Islet of Langerhans (tissue), 1 donor: ENCODE measurements around the gene MARVELD3.
A peak's percentile ranks its signal among the peaks of the same experiment; 100 is the strongest.

Experiments
- FAIRE-seq: peaks from one replicate; lab custom pipeline; 2011; peaks lifted over from hg19 to GRCh38; lab: Jason Lieb, UNC

Gene MARVELD3

DNA sequence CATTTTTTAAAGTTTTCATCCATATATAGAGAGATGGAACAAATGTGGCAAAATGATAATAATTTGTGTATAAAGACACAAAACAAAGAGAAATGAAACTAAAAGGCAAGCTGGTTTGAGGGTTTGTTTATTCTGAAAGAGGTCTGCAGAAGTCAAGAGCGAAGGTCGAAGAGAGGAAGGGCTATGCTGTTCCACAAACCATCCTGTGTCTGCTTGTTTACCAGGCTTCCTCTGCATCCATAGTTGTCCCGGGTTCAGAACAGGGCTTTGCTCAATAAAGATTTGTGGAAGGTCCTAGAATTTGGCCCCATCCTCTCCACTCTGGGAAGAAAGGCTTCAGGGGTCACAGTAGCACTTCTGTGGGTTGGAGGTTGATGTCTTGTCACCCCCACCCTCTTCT, 2.4 kb upstream of the MARVELD3 start:
- FAIRE-seq = no peak

DNA sequence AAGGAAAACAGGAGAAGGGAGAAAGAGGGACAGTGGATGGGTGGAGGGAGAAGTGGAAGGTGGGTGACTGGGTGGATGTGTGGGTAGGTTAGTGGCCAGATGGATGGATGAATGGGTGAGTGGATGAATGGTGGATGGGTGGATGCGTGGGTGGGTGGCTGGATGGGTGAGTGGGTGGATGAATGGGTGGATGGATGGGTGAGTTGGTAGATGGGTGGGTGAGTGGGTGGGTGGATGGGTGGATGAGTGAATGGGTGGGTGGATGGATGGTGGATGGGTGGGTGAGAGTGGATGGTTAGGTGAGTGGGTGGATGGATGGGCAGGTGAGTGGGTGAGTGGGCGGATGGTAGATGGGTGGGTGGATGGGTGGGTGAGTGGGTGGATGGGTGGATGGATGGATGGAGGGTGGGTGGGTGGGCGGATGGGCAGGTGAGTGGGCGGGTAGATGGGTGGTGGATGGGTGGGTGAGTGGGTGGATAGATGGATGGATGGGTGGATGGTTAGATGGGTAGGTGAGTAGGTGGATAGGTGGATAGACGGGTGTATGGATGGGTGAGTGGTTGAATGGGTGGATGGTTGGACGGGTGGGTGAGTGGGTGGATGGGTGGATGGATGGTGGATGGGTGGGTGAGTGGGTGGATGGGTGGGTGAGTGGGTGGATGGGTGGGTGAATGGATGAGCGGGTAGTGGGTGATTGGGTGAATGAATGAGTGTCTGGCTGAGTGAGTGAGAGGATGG, 702 bp upstream of the MARVELD3 start:
- no peak for FAIRE-seq

DNA sequence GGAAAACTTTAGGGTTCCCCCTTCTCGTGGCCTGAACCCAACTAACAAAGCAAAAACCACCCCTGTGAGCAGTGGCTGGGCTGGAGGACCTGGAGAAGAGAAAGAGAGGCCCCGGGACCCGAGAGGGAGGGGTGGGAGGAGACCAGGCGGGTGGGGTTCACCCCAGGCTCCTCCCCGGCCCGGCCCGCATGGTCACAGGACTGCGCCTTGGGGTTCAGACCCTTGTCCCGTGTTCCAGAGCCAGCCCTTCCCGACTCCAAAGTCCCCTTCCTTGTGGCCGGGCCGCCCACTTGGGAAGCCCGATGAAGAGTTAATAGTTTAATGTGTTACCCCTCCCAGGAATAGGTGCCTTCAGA, 852 bp downstream of the MARVELD3 start:
- no peak for FAIRE-seq

DNA sequence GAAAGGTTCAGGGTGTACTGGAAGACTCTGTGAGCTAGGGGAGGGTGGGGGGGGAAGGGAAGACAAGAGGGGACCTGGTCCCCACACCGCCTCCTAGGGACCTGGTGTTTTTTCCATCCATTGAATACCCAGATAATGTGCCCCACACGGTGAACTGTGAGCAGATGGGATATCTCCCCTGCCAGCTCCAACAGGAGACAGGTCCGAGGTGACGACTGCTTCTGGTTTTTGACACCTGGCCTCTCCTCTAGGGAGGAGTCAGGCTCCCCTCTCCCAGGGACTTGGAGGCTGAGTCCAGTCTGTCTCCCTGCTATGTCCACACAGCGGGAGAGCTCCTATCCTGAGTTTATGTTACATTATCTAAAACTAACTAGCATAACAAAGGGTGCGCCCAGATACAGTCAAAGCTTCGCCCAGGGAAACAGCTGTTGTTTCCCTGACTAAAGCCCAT, 1.8 kb downstream of the MARVELD3 start:
- FAIRE-seq = no peak

DNA sequence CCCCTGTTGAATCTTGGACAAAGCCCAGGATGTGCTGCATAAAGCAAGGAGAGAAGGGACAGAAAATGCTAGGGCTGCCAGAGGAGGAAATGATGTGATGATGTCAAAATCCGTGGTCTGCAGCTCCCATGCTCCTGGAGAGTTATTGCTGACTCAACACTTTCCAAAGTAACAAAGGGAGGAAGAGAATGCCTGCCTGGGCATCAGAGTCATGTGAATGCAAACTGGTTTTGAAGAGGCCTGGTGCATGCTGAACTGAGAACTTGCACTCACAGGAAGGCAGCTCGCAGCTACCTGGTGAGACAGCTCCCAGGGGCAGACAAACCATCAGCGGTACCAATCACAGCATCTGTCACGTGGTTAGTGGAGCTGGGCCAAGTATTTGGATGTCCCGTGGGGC, 2.8 kb downstream of the MARVELD3 start:
- no peak for FAIRE-seq

DNA sequence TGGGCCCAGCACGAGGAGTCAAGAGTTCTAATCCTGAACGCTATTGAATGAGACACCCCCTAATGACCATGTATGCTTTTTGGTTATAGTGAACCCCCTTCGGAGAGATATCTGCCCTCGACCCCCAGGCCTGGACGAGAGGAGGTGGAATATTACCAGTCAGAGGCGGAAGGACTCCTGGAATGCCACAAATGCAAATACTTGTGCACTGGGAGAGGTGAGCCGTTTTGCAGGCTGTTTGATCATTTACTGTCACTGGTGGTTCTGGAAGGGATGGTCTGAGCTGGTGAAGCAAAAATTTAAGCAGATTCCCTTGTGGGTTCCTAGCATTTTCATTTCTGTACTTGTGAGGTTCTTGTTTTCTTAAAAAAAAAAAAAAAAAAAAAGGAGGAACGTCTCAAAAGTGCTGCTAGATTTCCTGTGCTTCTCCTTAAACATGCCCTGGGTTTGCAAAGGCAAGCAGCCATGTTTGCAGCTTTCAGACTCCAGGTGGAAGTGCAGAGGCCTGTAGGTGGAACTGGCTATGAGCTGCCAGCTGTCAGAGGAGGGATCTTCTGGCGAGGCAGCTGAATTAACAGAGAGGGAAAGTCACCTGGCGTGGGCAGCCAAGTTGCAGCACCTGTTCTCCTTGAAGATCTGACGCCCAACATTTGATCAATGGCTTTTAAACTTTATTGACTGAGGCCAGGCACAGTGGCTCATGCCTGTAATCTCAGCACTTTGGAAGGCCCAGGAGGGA, 3.5 kb downstream of the MARVELD3 start:
- no peak for FAIRE-seq

DNA sequence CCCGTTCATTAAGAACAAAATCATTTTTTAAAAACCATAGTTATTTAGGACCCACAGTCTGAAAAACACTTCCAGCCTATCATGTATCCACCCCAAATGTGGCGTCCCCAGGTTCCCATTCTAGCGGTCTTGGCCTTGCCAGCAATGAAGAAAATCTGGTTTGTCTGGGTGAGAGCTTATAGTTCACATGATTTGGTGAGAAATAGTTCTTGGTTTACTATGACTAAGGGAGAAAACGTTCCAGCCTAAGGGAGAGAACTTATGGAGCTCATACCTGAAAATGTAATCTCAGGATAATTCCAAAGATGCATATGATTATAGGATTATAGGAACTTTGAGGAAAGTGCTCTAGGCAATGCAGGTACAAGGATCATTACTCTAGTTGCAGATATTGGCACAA, 4.8 kb downstream of the MARVELD3 start:
- FAIRE-seq = no peak

DNA sequence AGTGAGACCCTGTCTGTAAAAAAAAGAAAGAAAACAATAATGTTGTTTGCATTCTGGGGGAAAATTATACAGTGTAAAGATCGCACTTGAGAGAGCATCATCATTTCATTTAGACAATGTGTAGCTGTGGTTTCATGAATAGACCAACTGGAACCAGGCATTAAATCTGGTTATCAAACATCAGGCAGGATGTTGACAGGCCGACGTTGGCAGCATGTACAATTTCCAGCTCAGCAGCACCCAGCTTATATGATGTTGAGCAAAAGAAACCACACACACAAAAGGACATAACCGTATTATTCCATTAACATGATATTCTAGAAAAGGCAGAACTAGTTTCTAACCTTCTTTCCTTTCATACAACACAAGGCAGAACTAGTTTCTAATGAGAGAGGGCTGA, 5.8 kb downstream of the MARVELD3 start:
- no peak for FAIRE-seq

DNA sequence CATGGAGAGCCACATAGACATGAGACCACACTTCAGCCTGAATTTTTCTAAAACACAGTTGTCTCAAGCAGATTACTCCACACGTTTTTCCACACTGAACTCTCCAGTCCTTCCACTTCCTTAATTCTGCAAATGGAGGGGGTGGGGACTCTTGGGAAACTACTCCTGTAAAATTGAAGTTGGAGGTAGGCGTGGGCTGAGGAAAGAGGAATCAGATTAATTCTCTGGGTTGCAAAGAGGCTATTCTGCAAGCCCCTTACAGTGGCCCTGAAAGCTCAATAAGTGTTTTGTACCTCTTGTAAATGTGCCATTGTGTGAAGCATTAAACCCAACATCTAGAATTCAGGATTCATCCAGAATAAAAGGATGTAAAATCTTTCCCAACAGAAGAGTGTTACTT, 9.6 kb downstream of the MARVELD3 start:
- no peak for FAIRE-seq

DNA sequence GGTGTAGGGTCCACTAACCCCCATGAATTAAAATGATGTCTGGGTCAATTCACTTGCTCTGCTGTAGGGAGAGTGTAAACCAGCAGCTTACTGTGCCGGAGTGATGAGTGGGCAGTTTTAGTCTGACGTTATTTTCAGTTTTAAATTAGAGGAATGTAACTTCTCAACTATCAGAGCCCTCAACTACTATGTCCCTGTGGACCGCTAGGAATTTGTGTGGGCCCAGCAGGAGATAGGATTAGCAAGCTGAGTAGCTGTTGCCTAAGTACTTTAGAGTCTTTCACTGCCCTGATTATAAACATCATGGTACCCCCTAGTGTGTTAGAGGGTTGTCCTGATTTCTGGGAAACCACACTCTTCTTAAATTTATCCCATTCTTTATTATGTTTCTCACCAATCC, 11.4 kb downstream of the MARVELD3 start:
- FAIRE-seq = no peak

DNA sequence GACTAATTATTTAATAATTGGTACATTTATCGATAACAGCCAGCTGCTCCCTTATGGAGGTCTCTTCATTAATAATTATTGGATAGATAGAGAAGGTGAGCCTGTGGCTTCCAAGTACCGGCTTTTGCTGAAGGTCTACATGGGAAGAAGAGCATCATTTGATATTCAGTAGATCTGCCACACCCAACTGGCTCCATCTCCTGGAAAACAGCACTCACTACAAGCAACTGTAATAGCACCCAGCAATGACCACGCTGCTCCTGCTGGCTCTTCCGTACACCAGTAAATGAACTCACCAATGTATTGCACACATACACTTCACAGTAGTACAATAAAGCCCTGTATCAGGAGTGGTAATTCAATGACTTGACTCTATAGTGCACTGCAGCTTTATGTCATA, 19.5 kb downstream of the MARVELD3 start:
- FAIRE-seq = no peak

DNA sequence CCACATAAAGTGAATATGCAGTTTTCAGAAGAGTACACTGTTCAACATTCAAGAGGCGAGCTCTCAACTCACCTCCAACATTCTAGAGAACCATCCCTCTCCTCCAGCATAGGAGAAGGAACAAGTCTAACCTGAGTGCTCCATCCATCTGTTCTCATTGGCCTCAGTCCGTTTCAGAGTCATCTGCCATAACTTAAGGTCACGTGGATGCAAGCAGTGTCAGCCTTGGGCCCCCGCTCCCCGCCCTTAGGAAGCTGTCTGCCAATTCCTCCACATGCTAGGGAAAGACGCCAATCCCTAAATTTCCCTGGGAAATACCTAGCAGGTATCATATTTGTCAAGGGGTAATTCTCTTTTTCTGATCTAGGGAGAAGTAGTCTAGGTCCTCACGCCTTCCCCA, 21.4 kb downstream of the MARVELD3 start:
- FAIRE-seq = no peak

DNA sequence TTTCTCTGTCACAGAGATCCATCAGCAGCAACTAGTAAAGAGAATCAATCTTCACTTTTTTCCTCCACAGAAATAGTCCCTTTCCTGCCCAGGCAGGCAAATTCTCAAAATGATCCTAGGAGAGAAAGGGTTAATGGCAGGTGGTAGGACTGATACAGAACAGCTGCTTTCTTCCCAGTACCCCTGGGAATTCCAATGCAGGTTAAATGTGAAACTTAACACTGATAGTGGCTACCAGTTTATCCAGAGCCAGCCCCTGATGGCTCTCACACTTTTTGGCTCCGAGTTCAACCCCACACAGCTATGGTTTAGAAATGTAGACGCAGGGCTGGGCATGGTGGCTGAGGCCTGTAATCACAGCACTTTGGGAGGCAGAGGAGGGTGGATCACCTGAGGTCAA, 22.2 kb downstream of the MARVELD3 start:
- FAIRE-seq = no peak

DNA sequence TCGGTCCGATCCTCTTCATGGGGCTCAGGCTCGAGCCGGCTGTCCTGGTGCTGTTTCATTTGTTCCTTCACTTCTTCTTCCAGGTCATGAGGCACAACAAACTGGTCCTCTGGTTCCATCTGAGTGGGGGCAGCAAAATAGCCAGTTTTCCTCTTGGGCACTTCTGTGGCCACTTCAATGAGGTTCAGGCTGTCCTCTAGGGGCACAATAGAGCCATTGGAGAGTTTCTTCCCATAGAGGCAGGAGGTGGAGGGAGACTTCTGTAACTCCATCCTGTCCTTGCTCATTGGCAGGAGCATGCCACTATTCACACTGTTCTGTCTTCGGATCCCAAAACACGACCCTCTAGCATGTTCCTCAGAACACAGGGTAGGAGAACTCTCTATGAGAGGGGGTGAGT, 22.9 kb downstream of the MARVELD3 start:
- no peak for FAIRE-seq

DNA sequence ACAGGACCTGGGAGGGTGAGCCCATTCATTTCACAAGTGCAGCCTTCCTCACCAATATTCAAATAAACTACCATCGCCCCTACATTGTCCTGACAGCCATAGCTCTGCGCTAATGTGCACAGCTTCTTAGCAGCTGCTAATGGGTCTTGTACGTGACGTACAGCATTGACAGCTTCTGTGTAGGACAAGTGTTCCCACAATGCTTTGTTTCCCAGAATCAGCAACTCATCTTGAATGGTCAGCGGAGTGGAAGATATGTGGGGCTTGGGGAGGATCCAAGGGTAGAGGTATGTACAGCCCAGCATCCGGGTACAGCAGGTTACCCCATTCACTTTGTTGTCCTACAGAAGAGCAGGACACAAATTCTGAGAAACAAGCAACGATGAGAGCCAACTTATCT, 23.7 kb downstream of the MARVELD3 start:
- peak; percentile 43 for FAIRE-seq

DNA sequence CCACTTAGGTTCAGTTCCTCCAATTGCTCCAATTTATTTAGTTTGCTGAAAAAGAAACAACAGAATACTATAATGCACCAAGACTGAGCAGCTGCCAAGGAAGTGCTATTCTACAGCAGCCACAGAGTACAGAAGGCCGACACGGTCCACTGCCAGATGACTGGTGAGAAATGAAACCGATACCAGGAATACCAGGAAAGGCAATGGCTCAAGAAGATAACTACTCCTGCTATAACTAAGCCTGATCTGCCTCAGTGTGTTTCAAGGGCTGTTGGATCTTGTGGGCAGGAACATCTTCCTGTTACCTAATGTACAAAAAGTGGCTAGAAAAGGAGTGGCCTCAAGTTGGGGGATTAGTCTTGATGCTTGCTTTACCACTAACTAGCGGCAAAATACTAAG, 32.8 kb downstream of the MARVELD3 start:
- no peak for FAIRE-seq

DNA sequence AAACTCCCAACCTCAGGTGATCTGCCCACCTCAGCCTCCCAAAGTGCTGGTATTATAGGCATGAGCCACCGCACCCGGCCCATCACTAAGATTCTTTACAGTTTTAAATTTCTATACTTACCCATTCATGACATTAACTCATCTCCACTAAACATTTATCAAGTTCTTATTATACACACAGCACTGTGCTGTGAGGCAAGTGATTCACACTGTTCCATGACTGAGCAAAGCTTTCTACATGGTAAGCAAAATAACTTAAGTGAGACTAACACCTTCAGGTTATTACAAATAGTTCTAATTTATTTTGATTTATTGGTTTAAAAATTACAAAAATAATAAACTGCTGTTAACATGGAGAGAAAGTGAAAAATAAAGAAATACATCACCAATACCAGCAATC, 33.5 kb downstream of the MARVELD3 start:
- no peak for FAIRE-seq

DNA sequence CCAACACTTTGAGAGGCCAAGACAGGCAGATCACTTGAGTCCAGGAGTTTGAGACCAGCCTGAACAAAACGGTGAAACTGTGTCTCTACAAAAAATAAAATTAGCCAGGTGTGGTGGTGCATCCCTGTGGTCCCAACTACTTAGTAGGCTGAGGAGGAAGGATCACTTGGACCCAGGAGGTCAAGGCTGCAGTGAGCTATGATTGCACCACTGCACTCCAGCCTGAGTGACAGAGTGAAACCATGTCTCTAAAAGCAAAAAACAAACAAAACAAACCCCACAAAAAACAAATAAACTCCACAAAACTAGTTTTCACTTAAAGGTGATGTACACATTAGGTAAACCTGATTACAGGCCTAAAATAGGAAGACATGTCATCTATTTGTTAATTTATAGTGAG, 40.3 kb downstream of the MARVELD3 start:
- FAIRE-seq = no peak

DNA sequence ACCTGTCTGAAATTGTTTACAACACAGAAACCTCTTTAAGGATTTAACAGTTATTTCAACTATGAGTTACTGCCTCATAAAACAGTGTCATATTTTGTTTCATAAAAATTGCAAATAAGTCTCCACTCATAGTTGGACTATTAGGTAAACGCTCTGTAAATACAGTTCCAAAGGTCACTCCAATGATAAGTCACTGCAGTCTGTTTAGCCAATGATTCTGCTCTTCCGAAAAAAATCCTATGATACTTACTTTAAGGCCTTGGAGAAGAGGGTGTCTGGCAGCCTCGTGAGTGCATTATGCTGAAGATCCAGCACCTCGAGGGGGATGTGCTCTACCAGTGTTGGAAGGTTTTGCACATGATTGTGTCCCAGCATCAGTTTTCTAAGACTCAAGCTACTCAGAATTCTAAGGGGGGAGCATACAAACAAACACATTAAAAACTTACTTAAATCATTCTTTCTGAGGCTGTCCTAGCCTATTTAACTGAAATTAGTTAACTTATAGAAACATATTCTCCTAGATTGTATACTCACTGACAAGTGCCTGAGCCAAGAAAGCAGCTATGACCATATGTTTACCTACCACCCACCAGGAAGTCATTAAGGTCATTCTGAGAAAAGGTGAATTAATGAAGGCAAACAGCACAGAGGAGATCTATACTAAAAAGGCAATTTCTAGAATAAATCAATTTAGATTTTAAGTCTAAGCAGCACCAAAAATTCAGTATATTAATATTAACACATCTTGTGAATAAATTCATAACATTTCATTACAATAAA, 41.1 kb downstream of the MARVELD3 start:
- peak; percentile 92 for FAIRE-seq

DNA sequence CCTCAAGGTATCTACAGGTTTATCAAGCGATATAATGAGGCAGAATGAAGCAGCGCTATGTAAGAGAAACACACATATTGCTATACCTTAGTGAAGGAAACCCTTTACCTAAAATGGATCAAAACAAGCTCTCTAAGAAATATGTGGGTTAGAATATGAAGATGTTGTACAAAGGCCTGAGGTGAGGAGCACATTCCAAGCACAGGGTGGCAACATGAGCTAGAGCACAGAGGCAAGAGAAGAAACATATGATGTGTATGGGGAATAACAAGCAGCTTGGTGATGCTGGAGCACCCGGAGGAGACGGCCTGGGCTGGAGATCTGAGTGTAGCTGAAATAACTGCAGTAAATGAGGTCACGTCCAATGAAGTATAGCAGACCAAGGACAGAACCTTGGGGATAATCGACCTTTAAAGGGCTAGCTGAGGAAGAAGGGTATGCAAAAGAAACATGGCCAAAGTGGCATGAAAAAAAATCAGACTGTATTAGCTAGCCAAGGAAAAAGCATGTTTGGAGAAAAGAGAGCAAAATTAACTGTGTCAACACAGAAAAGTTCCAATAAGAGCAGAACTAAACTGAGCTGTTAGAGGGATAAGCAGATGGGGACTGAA, 44.0 kb downstream of the MARVELD3 start:
- no peak for FAIRE-seq

DNA sequence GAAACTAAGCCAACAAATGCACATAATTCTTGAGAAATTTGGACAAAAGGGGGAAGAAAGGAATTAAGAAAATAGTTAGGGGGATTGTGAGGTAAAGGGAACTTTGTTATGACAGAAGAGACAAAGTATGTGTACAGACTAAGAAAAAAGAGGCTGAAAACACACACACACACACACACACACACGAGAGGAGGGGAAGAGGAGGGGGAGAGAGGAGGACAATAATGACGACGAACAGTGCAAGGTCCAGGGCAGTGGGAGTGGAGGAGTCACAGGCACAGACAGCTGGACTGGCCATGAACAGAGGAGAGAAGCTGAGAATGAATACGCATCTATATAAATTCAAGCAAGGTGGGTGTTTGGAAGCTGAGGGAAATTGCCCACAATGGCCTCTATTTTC, 44.6 kb downstream of the MARVELD3 start:
- FAIRE-seq = no peak

DNA sequence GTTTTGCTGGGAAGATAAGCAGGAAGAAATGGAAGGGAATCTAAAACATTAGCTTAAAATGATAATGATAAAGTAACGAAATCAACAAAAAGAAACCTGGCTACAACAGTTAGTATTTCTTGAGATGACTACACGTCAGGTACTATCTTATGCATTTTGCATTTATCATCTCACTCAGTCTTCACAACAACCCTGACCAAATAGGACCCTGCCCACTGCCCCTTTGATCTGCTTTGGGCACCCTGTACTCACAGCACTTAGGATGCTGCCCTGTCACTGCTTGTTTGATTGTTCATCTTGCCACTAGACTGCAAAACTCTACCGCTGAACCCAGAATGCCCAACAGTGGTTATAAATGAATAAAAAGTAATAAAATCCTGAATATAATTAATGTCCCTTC, 45.2 kb downstream of the MARVELD3 start:
- no peak for FAIRE-seq

DNA sequence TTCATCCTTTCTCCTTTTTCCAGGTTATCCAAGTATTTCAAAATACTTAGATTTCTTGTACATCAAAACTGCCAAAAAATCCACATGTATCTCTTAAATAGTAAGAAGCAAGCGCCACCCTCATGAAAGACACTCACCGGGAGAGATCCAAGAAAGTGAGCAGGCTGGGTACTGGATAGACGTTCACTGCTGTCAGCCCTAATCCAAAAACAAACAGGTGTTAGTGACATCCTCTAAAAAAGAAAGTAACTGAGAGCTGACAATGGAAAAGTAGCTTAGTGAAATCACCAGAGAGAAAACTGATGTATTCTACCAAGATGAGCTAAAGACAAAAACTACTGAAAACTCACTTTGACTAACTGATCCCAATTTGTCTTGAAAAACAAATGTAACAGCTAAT, 46.1 kb downstream of the MARVELD3 start:
- no peak for FAIRE-seq
